IMR-90 (cell line): ENCODE measurements around the gene HMX3. TPM values are rescaled to one million over a fixed set of nuclear protein-coding genes. Genes with fewer than 3 reads are reported as not detected.

Source experiments
- ATAC-seq: fragments of 200-7000 bp; cut with Tn5 transposase; 2 replicates; pipeline ENCODE4 v1.9.1; 2020; ENCODE audit warnings: low read depth, mild to moderate bottlenecking, moderate library complexity
- BruUV-seq: library from RNA; stranded (reverse); fragments of 400-500 nt; replicated peaks from 2 replicates; lab custom pipeline; 2021; lab: Mats Ljungman, UMichigan
- CTCF ChIA-PET: fragments of 300-600 bp; formaldehyde crosslinking; extraction: SDS; loops from one replicate; lab custom pipeline; 2021; ENCODE audit warnings: antibody characterized with exemption; lab: Yijun Ruan, JAX
- POLR2A ChIA-PET: fragments of 300-600 bp; sonication (Branson Sonifier 250); formaldehyde crosslinking; loops from one replicate; lab custom pipeline; 2022; ENCODE audit warnings: antibody characterized with exemption; ENCODE audit not compliant: unreplicated experiment; lab: Charles Lee
- DNase-seq: peaks from one replicate; pipeline ENCODE4 v3.0.0; 2013
- H2AFZ ChIP-seq: replicated peaks from 2 replicates; pipeline ENCODE3; 2013; ENCODE audit warnings: low read length, mild to moderate bottlenecking; ENCODE audit not compliant: poor library complexity
- H2AK5ac ChIP-seq: 2 replicates; pipeline ENCODE4 v1.6.1; 2013; ENCODE audit warnings: low read depth, low read length, inconsistent platforms
- H2AK9ac ChIP-seq: replicated peaks from 2 replicates; pipeline ENCODE3; 2013; ENCODE audit warnings: mild to moderate bottlenecking, low read depth, low read length, moderate library complexity; ENCODE audit not compliant: poor library complexity
- H2BK120ac ChIP-seq: 2 replicates; pipeline ENCODE4 v1.6.1; 2013; ENCODE audit warnings: low read depth, low read length, inconsistent platforms
- H2BK15ac ChIP-seq: 3 replicates; pipeline ENCODE4 v1.6.1; 2013; ENCODE audit warnings: low read depth, low read length, inconsistent platforms
- H2BK20ac ChIP-seq: 2 replicates; pipeline ENCODE4 v1.6.1; 2013; ENCODE audit warnings: low read depth, mild to moderate bottlenecking, inconsistent platforms, low read length, moderate library complexity
- H2BK5ac ChIP-seq: 2 replicates; pipeline ENCODE4 v1.6.1; 2013; ENCODE audit warnings: mild to moderate bottlenecking, low read depth, low read length, inconsistent platforms; ENCODE audit not compliant: poor library complexity, severe bottlenecking
- H3K14ac ChIP-seq: replicated peaks from 2 replicates; pipeline ENCODE4 v1.6.1; 2013; ENCODE audit warnings: low read depth, low read length, inconsistent platforms
- H3K18ac ChIP-seq: 2 replicates; pipeline ENCODE4 v1.6.1; 2013; ENCODE audit warnings: low read depth, low read length, control low read depth
- H3K23ac ChIP-seq: 2 replicates; pipeline ENCODE4 v1.6.1; 2013; ENCODE audit warnings: low read depth, low read length, inconsistent platforms
- H3K27ac ChIP-seq: 2 replicates; pipeline ENCODE4 v1.5.1; 2013; ENCODE audit warnings: mild to moderate bottlenecking, control low read depth, low read length; ENCODE audit not compliant: insufficient read depth
- H3K27me3 ChIP-seq: 2 replicates; pipeline ENCODE4 v1.6.1; 2013; ENCODE audit warnings: low read length; ENCODE audit not compliant: control insufficient read depth, insufficient read depth
- H3K36me3 ChIP-seq: 2 replicates; pipeline ENCODE4 v1.6.1; 2013; ENCODE audit warnings: low read length, mixed read lengths; ENCODE audit not compliant: control insufficient read depth, insufficient read depth
- H3K4ac ChIP-seq: 2 replicates; pipeline ENCODE4 v1.6.1; 2013; ENCODE audit warnings: low read depth, low read length, inconsistent platforms
- H3K4me1 ChIP-seq: 2 replicates; pipeline ENCODE4 v1.6.1; 2013; ENCODE audit warnings: low read length, mixed read lengths; ENCODE audit not compliant: control insufficient read depth, insufficient read depth
- H3K4me2 ChIP-seq: 2 replicates; pipeline ENCODE4 v1.6.1; 2013; ENCODE audit warnings: low read depth, mild to moderate bottlenecking, control low read depth, low read length, moderate library complexity
- H3K4me3 ChIP-seq: 2 replicates; pipeline ENCODE4 v1.5.1; 2013; ENCODE audit warnings: low read depth, mild to moderate bottlenecking, control low read depth, low read length, moderate library complexity; ENCODE audit not compliant: insufficient read depth
- H3K56ac ChIP-seq: 2 replicates; pipeline ENCODE4 v1.6.1; 2013; ENCODE audit warnings: low read length, inconsistent platforms; ENCODE audit not compliant: insufficient read depth; ENCODE audit errors: extremely low read depth
- H3K79me1 ChIP-seq, 2 experiments: 2 replicates each; pipeline ENCODE4 v1.6.1; 2013; ENCODE audit warnings: low read length in 2 of 2, inconsistent platforms in 1 of 2, low read depth in 1 of 2
- H3K9ac ChIP-seq: 2 replicates; pipeline ENCODE4 v1.6.1; 2013; ENCODE audit warnings: low read depth, low read length, control low read depth
- H3K9me1 ChIP-seq: 2 replicates; pipeline ENCODE4 v1.6.1; 2013; ENCODE audit warnings: low read length, inconsistent platforms; ENCODE audit not compliant: insufficient read depth
- H3K9me3 ChIP-seq: 2 replicates; pipeline ENCODE4 v1.6.1; 2013; ENCODE audit warnings: low read length; ENCODE audit not compliant: control insufficient read depth, insufficient read depth
- H4K20me1 ChIP-seq: 2 replicates; pipeline ENCODE4 v1.6.1; 2013; ENCODE audit warnings: low read length, inconsistent platforms; ENCODE audit not compliant: insufficient read depth
- H4K5ac ChIP-seq: 2 replicates; pipeline ENCODE4 v1.6.1; 2013; ENCODE audit warnings: mild to moderate bottlenecking, low read depth, low read length, control low read depth
- H4K8ac ChIP-seq, 2 experiments: 2 replicates each; pipeline ENCODE4 v1.6.1; 2013; ENCODE audit warnings: low read depth in 2 of 2, low read length in 2 of 2, control low read depth in 1 of 2, inconsistent platforms in 1 of 2
- H4K91ac ChIP-seq: 2 replicates; pipeline ENCODE4 v1.6.1; 2013; ENCODE audit warnings: low read depth, low read length, inconsistent platforms; ENCODE audit not compliant: insufficient read depth
- NFE2L2 ChIP-seq: fragments of 150-350 bp; IDR thresholded peaks from 2 replicates; pipeline ENCODE4 v1.6.1; 2016; ENCODE audit warnings: low read depth, mild to moderate bottlenecking, low read length
- POLR2A ChIP-seq: IDR thresholded peaks from 2 replicates; pipeline ENCODE4 v1.6.1; 2012; ENCODE audit warnings: mild to moderate bottlenecking, low read depth, low read length
- RCOR1 ChIP-seq: IDR thresholded peaks from 2 replicates; pipeline ENCODE4 v1.6.1; 2012; ENCODE audit warnings: mild to moderate bottlenecking, low read length, improper control_type of control experiment; ENCODE audit not compliant: insufficient replicate concordance
- RFX5 ChIP-seq: IDR thresholded peaks from 2 replicates; pipeline ENCODE4 v1.8.0; 2012; ENCODE audit warnings: low read depth, mild to moderate bottlenecking, low read length, moderate library complexity
- SMC3 ChIP-seq: fragments of 150-350 bp; IDR thresholded peaks from 2 replicates; pipeline ENCODE4 v1.6.1; 2016; ENCODE audit warnings: low read depth, mild to moderate bottlenecking, antibody characterized with exemption, low read length, moderate library complexity
- WGBS, 2 experiments: methylation state at CpG; one replicate each; pipeline versions ENCODE4 v1.1.5 to v1.1.7; 2013; ENCODE audit warnings: missing lambda C conversion rate in 2 of 2; ENCODE audit not compliant: insufficient read length in 1 of 2; ENCODE audit errors: extremely low coverage in 2 of 2; 5-methylcytosine and 5-hydroxymethylcytosine counted together
- dilution Hi-C: fragments of 300-500 bp; cut with HindIII; formaldehyde crosslinking; loops from one replicate; pipeline ENCODE4 v1.14.3; 2018; ENCODE audit warnings: low sequenced_read_pairs; ENCODE audit not compliant: unreplicated experiment
- in situ Hi-C: fragments of 300-500 bp; cut with MboI; formaldehyde crosslinking; loops from 3 replicates; pipeline ENCODE4 v1.14.3; 2019; ENCODE audit warnings: low sequenced_read_pairs, inconsistent platforms, mixed read lengths
- intact Hi-C: fragments of 100-400 bp; cut with micrococcal nuclease; formaldehyde crosslinking; loops from 2 replicates; pipeline ENCODE4 v1.10.0; 2022
- polyA plus RNA-seq, 3 experiments: library from polyadenylated mRNA; depleted of rRNA; stranded (reverse); fragments of >200 nt; gene quantifications; 2 replicates each; pipeline ENCODE4 v1.2.3, GENCODE V29; 2012; ENCODE audit warnings: low replicate concordance in 1 of 3
- total RNA-seq: library from RNA; depleted of rRNA; stranded (reverse); fragments of >200 nt; gene quantifications from 2 replicates; pipeline ENCODE4 v1.2.3, GENCODE V29; 2012

Gene HMX3
- total and polyA plus RNA-seq, 2 of the 4 experiments (the other 2 are of a cell fraction) = not detected

DNA sequence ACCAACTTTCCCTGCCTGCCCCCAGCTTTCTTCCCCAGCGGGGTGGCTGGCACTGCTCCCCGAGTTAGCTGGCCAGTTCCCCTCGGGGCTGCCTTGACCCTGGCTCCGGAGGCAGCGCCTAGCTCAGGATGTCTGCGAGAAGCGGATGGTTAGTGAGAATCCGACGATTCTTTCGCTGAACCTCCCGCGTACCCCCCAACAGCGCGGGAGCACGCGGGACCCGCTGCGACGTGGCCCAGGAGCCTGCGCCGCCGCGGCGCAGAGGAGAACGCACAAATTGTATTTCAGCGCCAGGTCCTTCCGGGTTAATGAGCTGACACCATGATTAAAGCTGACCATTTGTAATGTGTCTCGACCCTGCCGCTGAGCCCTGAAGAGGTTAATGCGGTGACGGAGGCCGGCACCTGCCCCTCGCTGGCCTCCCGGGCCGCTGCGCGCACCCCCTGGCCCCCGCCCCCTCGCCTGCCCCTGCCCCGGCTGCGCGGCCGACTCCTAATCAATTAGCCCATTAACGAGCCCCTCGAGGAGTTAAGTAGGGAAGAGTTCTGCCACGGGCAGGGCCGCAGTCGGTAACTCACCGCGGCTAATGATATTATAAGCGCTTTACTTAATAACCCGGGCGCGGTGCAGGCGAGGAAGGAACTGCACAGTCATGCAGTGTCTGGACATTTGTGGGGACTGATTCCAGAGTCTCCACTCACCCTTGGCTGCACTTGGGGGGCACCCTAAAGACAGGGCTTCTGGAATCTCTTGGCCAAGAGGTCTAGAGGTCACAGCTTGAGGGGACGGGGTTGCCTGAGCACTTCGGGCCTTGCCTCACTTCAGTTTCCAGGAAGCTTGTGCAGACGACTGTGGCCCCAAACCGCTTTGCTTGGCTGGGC, 10.5 kb downstream of the HMX3 start:
- H3K79me1 ChIP-seq = no peaks in the 10 kb centered on the region
- H3K9me3 ChIP-seq = peaks cover 8% of the 10 kb centered on the region
- ChIA-PET POLR2A (interaction anchor here (0.6 kb wide), 1 partner anchor 804 kb away, joined by 4 read pairs; no protein-coding TSS in a partner anchor), CTCF (interaction anchor here (0.6 kb wide), 1 partner anchor 119 kb away, joined by 3 read pairs; no protein-coding TSS in a partner anchor)
- no peak overlapping the region for H3K4me2 ChIP-seq
- H3K18ac ChIP-seq = no peak overlapping the region
- no peak overlapping the region for H4K5ac ChIP-seq
- peaks cover 100% of the 10 kb centered on the region for H3K27me3 ChIP-seq
- H2AK5ac ChIP-seq = no peak overlapping the region
- no peak overlapping the region for H3K23ac ChIP-seq
- no peak overlapping the region for H3K27ac ChIP-seq
- H3K4ac ChIP-seq = no peak overlapping the region
- no peak overlapping the region for H2BK120ac ChIP-seq
- H2AK9ac ChIP-seq = no peak overlapping the region
- intact Hi-C loops (no loop called here), in situ Hi-C loops (loop anchor here (25.0 kb wide), 1 partner anchor 1241 kb away; no protein-coding TSS in a partner anchor), dilution Hi-C loops (no loop called here)
- no peak overlapping the region for H4K91ac ChIP-seq
- H2BK20ac ChIP-seq = no peak overlapping the region
- H2BK5ac ChIP-seq = no peak overlapping the region
- ATAC-seq = no peak
- TF ChIP-seq SMC3 (no peak), POLR2A (no peak), RCOR1 (no peak), RFX5 (no peak), NFE2L2 (peak; percentile 40; the same call in 1 of the 2 replicates)
- no peaks in the 10 kb centered on the region for H3K36me3 ChIP-seq
- peak overlapping the region; percentile 8 for H2AFZ ChIP-seq
- no TSS peak for BruUV-seq
- WGBS, 2 experiments = 5% methylated on average over 21 of the region's 59 CpGs; no CpG with 5 or more reads in 1 of the 2 experiments
- H3K14ac ChIP-seq = no peak overlapping the region
- H3K9ac ChIP-seq = no peak overlapping the region
- H3K4me1 ChIP-seq = no peaks in the 10 kb centered on the region; the same call in 1 of the 2 replicates
- H2BK15ac ChIP-seq = no peak overlapping the region
- H3K9me1 ChIP-seq = no peaks in the 10 kb centered on the region; the same call in 1 of the 2 replicates
- no peak overlapping the region for H4K8ac ChIP-seq
- H4K20me1 ChIP-seq = 0 out of 2 replicates have a peak, but pooled peaks cover 3% of the 10 kb centered on the region
- H3K56ac ChIP-seq = no peak overlapping the region
- H3K4me3 ChIP-seq = no peak overlapping the region
- no peak for DNase-seq
